T-cell (primary cell): ENCODE data around the gene CCL4. TPM values are rescaled to one million over a fixed set of nuclear protein-coding genes. Genes with fewer than 3 reads are reported as not detected.

Experiments
- total RNA-seq, 35 experiments: library from RNA in 6 of 35; stranded (reverse) in 6 of 35; fragments of 120-200 nt in 1 of 35; gene quantifications; one replicate each; pipeline versions ENCODE4 v1.2.1 to v1.2.4 and lab custom pipeline; 2013 to 2026

CCL4 gene
- total RNA-seq, 5 donors from 2014 or later (not counting 1 experiment from before 2014, with no cell fraction given), result 6.2 to 20.4 (median 16.1) TPM

Other genes with a start within 250 kb of the CCL4 start
- 1 to 10 TPM in 4 of 5 donors, under 1 TPM in 1; 0.90 to 4.1 (median 1.5) TPM for gene HEATR9, start 234.9 kb upstream of the CCL4 start, total RNA-seq
- 100 to 1,000 TPM; 124 to 557 (median 298) TPM for gene CCL5, start 223.5 kb upstream of the CCL4 start, total RNA-seq
- gene RDM1, start 173.1 kb upstream of the CCL4 start, total RNA-seq, result 1 to 10 TPM in 2 of 5 donors, under 1 TPM in 3; 0.40 to 1.5 (median 0.83) TPM
- not detected for gene LYZL6, start 160.1 kb upstream of the CCL4 start, total RNA-seq
- not detected for gene CCL16, start 122.3 kb upstream of the CCL4 start, total RNA-seq
- gene CCL14, start 117.1 kb upstream of the CCL4 start, total RNA-seq, result not detected
- not detected for gene CCL15, start 102.3 kb upstream of the CCL4 start, total RNA-seq
- gene CCL23, start 85.9 kb upstream of the CCL4 start, total RNA-seq, result not detected
- not detected for gene CCL18, start 39.6 kb upstream of the CCL4 start, total RNA-seq
- gene CCL3, start 13.7 kb upstream of the CCL4 start, total RNA-seq, result 1 to 10 TPM; 2.0 to 6.0 (median 4.8) TPM
- 10 to 100 TPM in 4 of 5 donors, 1 to 10 TPM in 1; 6.1 to 13.7 (median 12.2) TPM for gene TBC1D3B, start 72.8 kb downstream of the CCL4 start, total RNA-seq
- 1 to 10 TPM; 1.1 to 7.5 (median 1.4) TPM for gene CCL3L1, start 92.9 kb downstream of the CCL4 start, total RNA-seq
- gene CCL4L2, start 107.2 kb downstream of the CCL4 start, total RNA-seq, result 10 to 100 TPM in 1 of 5 donors, 1 to 10 TPM in 4; 1.1 to 12.6 (median 2.2) TPM
- 1 to 10 TPM in 1 of 5 donors, under 1 TPM in 3, not detected in 1; 0.30 to 1.1 (median 0.61) TPM for gene TBC1D3I, start 160.7 kb downstream of the CCL4 start, total RNA-seq
- 1 to 10 TPM in 1 of 5 donors, not detected in 4; 4.9 TPM for gene TBC1D3G, start 220.1 kb downstream of the CCL4 start, total RNA-seq